ENCODE data around the gene NEXN. TPM values are rescaled to one million over a fixed set of nuclear protein-coding genes. Genes with fewer than 3 reads are reported as not detected.

The NEXN gene
- 370 TPM for total RNA-seq
- long read RNA-seq, transcript NEXN-202 (13 exons, 2,607 nt): major isoform, 227 of 498 reads
- long read RNA-seq, transcript NEXN-205 (10 exons, 1,456 nt): minor isoform, 6 of 498 reads
- long read RNA-seq, partial matches to known transcripts: 106 of 498 reads
- long read RNA-seq, other reads (novel, unspliced or antisense): 157 of 498 reads

DNA sequence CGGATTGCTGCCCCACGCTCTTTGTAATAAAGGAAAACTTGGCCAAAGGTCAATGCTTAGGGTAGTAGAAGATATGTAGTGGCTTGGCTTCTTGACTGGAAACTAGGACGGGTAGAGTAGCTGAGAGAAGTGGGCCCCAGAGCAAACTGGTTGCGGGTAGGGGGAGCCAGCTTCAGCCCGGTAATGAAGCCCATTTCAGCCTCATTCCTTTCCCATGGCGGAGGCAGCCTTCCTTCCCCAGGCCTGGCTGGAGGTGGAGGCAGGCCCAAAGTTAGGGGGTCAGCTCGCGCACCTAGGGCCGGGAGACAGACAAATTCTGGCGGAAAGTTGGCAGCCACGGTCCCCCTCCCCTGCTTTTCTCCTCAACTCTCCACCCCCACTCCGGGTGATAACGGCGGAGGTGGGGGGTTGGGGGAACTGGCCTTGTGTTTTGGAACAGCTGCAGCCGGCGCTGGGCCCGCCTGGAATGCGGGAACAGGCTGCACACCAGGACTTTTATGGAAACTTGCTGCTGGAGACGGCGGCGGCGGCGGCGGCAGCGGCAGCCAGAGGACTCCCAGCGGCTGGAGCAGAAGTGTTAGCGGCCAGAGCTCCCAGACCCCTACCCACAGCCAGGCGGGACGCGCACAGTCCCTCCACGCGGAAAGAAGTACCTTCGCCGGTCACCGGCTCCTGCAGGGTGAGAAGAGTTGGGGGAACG lies at the start of gene NEXN:
TSS of gene NEXN (plus strand) at position 544 of the 700 bp plus-strand sequence. CDS start 27,483 bp downstream, outside the sequence.
- ATAC-seq (ENCODE audit: poor library complexity): peak; percentile 88
- intact Hi-C loops (cut with DNase I): no loop called here
- DNase-seq: peak; percentile 92

DNA sequence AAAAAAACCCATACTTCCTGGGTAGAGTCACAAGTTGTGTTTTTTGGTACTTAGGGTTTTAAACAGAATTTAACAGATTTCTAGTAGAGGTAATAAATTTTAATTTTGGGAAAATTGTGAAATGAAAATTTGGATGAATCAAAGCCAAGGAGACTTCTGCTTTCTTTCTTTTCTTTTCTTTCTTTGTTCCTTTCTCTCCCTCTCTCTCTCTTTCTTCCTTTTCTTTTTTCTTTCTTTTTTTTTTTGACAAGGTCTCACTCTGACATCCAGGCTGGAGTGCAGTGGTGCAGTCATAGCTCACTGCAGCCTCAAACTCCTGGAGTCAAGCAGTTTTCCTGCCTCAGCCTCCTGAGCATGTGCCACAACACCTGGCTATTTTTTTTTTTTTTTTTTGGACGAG lies 46.9 kb upstream of the NEXN start:
- intact Hi-C loops (cut with DNase I): no loop called here
- ATAC-seq (ENCODE audit: poor library complexity): no peak

DNA sequence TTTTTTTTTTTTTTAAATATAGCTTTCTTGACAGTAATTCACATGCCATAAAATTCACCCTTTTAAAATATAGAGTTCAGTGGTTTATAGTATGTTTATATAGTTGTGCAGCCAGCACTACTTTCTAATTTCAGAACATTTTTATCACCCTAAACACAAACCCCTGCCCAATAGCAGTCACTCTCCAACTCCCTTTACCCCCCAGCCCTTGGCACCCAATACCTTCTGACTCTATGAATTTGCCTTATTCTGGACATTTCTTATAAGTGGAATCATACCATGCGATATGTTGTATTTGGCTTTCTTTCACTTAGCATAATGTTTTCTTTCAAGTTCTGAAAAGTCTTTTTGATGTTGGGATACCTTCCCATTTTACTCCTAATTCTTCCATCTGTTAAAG lies 42.5 kb upstream of the NEXN start:
- ATAC-seq (ENCODE audit: poor library complexity): no peak
- DNase-seq: no peak
- intact Hi-C loops (cut with DNase I): no loop called here

More for the DNA sequence above, 46.9 kb upstream of the NEXN start:
- no peak for DNase-seq

- ATAC-seq (ENCODE audit: poor library complexity) (no peak), DNase-seq (no peak)
- intact Hi-C loops (cut with DNase I): no loop called here
These were observed 41.5 kb upstream of the NEXN start for GRCh38 chr1:77846966-77847365.

GRCh38 chr1:77847621-77848080 lies 40.8 kb upstream of the NEXN start:
- DNase-seq (no peak), ATAC-seq (ENCODE audit: poor library complexity) (no peak)
- intact Hi-C loops (cut with DNase I): no loop called here

GRCh38 chr1:77850082-77850481 lies 38.3 kb upstream of the NEXN start:
- ATAC-seq (ENCODE audit: poor library complexity) (no peak), DNase-seq (no peak)
- intact Hi-C loops (cut with DNase I): no loop called here

- DNase-seq (no peak), ATAC-seq (ENCODE audit: poor library complexity) (no peak)
- intact Hi-C loops (cut with DNase I): no loop called here
These were observed 30.9 kb upstream of the NEXN start for GRCh38 chr1:77857552-77857951.

DNA sequence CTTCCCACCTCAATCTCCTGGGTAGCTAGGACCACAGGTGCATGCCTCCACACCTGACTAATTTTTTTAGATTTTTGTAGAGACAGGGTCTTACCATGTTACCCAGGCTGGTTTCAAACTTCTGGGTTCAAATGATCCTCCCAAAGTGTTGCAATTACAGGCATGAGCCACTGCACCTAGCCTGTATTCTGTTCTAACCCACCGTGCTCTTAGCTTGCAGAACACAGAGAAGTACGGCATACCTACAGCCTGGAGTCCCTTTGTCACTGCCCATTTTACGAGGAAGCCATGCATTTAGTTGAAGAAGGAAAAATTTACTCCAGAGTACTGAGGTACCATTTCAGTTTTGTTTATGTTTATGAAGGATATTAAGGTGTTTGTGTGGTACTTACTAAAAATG lies 29.7 kb upstream of the NEXN start:
- ATAC-seq (ENCODE audit: poor library complexity) (no peak), DNase-seq (no peak)
- intact Hi-C loops (cut with DNase I): no loop called here

DNA sequence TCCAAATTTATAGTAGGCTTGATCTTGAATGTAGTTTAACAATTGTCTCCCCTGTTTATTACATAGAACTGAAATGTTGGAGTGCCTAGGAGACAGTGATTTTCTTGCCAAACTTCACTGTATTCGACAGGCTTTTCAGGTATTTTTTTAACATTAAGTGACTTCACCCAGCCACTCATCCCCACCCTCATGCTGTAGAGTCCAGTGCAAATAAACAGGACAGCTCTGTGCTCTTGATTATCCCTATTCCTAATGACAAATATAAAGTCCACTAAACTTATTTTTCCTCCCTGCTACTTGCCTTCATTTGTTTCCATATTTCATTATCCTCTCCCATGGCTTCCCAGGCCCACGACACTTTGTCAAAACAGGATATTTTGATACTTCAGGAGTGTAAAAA lies 29.2 kb upstream of the NEXN start:
- intact Hi-C loops (cut with DNase I): no loop called here
- ATAC-seq (ENCODE audit: poor library complexity) (no peak), DNase-seq (no peak)

DNA sequence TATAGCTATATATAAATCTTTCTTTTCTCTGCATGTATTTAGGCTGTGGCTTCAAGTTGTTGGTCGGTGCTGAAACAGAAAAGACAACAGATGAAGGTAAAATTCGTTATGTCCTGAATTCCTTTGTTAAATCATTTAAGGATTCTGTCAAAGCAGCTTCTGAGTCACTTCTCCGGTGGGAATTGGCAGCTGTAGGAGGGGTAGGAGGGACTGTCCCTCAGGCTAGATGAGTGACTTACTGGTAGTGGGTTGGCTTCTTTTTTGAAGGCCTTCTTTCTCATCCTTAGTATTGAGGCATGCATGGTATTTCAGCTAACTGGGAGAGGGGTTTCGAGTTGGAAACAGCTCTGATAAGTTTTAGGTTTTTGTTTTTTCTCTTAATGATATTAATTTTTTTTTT lies 22.1 kb upstream of the NEXN start:
- intact Hi-C loops (cut with DNase I): no loop called here
- DNase-seq (no peak), ATAC-seq (ENCODE audit: poor library complexity) (no peak)

DNA sequence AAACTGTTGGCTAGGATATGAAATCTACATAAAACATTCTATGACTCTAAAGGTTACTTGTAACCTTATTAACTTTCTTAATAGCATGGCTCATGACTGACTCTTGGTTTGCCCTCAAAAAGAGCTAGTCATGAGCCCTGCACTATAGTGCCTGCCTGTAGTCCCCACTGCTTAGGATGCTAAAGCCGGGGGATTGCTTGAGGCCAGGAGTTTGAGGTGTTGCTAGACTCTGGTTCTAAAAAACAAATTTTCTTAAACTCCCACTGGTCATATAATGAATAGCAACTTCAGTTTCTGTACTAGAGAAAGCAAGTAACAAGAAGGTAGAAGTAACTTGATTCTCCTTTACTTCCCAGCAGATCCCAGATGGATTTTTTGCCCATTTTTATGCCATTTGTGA lies 15.8 kb upstream of the NEXN start:
- ATAC-seq (ENCODE audit: poor library complexity) (no peak), DNase-seq (no peak)
- intact Hi-C loops (cut with DNase I): no loop called here

- DNase-seq: no peak
- ATAC-seq (ENCODE audit: poor library complexity): no peak
- intact Hi-C loops (cut with DNase I): no loop called here
These were observed 15.0 kb upstream of the NEXN start for GRCh38 chr1:77873461-77873860.

DNA sequence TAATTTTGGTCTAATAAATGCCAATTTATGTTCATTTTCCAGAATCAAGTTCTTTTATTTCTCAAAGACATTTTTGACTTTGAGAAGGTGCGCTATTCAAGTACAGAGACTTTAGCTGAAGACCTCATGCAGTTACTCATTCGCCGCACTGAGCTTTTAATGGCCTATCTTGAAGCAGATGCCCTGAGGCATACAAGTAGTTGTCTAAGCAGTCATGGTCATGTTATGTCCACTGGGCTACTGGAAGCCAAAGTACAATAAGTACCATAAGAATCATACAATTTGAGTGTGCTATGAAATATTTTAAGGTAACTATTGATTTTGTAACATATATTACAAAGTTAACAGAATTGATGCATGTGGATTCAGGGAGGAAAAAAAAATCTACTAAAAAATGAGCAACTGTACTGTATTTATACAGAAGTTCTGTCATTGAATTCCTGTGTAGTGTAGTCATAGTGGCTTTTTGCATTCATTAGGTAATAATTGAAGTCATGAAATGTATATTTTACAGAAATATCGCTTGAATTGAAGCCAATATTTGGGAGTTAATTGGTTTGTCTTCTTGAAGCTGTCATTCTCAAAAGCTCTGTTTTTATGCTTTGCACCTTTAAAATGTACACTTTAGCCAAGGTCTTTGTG lies 13.5 kb upstream of the NEXN start:
- no peak for DNase-seq
- intact Hi-C loops (cut with DNase I): no loop called here
- ATAC-seq (ENCODE audit: poor library complexity): no peak

DNA sequence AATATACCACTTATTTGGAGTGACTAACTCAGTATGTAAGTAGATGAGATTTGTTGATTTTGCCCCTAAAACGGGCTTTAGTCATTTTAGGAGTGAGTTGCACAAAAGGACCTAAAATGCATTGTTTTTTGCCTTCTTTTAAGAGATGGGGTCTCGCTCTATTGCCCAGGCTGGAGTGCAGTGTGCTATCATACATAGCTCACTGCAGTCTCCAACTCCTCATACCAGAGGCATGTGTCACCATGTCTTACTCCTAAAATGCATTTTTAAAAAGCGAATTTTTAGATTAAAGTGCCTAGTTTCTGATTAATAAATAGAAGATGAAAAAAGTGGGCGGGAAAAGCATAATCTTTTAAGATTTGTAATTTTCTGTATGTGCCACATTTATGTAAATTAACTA lies 11.5 kb upstream of the NEXN start:
- intact Hi-C loops (cut with DNase I): no loop called here
- no peak for ATAC-seq (ENCODE audit: poor library complexity)
- no peak for DNase-seq

GRCh38 chr1:77881061-77881460 lies 7.4 kb upstream of the NEXN start:
- no peak for ATAC-seq (ENCODE audit: poor library complexity)
- intact Hi-C loops (cut with DNase I): no loop called here

GRCh38 chr1:77882411-77882810 lies 6.0 kb upstream of the NEXN start:
- DNase-seq (no peak), ATAC-seq (ENCODE audit: poor library complexity) (no peak)
- intact Hi-C loops (cut with DNase I): no loop called here

More at GRCh38 chr1:77881061-77881460, 7.4 kb upstream of the NEXN start:
- DNase-seq: no peak

DNA sequence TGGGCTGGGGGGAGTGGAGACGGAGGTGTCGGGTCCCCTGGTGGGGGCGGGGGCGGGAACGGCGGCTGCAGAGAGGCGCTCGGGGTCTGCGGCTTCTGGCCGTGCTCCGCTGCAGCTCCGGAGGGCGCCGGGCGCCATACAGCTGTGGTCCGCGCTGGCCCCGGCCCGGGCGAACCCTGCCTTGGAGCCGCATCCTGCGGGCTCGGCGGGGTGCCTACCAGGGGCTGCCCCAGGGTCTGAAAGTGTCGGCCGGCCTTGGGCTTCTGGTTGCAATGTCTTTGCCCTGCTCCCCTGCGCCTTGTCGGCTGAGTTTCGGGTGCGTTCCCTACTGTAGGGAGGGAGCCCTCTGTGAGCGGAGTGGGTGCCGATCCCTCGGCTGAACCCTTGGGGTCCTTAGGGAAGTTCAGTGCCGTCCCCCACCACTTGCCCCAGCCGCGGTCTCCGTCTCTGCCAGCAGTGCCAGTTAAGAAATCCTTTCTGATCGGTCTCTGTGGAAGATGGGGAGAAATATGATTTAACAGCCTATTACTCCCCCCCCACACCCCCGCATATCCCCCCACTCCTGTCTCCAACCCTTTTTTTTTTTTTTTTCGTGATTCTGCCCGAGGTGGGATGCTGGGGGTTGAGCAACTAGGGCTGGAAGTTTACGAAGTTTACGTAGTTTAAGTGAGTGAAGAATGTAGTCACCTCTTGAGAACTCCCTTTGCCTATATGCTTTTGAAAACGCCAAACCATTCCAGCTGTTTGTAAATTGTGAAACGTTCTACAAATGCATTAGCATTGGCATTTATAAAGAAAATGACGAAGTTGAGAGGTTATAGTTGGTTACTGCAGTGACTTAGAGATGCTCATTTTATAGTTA lies 588 bp downstream of the NEXN start:
- ATAC-seq (ENCODE audit: poor library complexity) (peak; percentile 42), DNase-seq (peak; percentile 66)
- intact Hi-C loops (cut with DNase I): no loop called here

DNA sequence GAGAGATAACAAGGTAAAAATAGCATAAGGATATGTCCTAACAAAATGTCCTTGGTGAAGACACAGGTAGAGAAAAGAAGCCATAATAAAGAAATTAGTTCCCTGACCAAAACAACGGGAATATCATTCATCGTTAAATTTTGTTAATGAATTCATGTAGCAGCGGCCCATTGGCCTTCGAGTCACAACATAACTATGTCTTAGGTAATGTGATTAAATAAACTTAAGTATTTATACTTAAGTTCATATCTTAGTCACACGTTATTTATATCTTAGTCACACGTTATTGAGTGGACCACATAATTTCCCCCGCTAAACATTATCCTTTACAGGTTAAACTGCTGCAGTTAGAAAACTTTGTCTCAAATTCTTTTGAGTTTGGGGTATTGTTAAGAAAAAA lies 1.2 kb downstream of the NEXN start:
- DNase-seq (no peak), ATAC-seq (ENCODE audit: poor library complexity) (peak; percentile 15)
- intact Hi-C loops (cut with DNase I): loop anchor here (5.0 kb wide), 1 partner anchor 57 kb away; no protein-coding TSS in a partner anchor

DNA sequence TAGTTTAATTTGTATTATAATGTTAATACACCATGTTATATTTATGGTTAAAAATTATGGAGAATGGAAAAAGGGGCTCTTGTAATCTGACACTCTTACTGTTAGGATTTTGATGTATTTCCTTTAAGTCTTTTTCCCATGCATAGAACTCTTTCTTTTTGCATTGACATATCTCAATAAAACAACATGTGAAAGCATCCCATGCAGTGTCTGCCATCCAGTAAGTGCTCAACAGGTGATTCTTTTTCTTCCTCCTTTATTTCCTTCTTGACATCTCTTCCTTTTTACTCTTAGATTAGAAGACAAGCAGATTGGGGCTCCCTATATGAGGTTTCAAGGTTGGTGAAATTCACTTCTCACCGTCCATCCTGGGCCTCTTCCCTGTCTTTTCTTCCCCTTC lies 2.8 kb downstream of the NEXN start:
- intact Hi-C loops (cut with DNase I): loop anchor here (5.0 kb wide), 1 partner anchor 59 kb away; no protein-coding TSS in a partner anchor
- no peak for ATAC-seq (ENCODE audit: poor library complexity)

More for the DNA sequence above, 2.8 kb downstream of the NEXN start:
- DNase-seq: no peak

Measured in Right ventricle myocardium superior (tissue), 1 donor.